ENCODE measurements around the gene FBXO28.

- TF ChIP-seq GLIS3 (CRISPR knock-in tag; IDR thresholded peaks at IDR 0.05) (no peak), ZC3H10 (CRISPR knock-in tag; IDR thresholded peaks at IDR 0.05) (no peak), CREB5 (CRISPR knock-in tag; IDR thresholded peaks at IDR 0.05; ENCODE audit: low read depth) (no peak), ZFP30 (CRISPR knock-in tag; IDR thresholded peaks at IDR 0.05) (no peak), ISL1 (CRISPR knock-in tag; IDR thresholded peaks at IDR 0.05) (no peak), OSR1 (CRISPR knock-in tag; IDR thresholded peaks at IDR 0.05) (no peak), PATZ1 (CRISPR knock-in tag; IDR thresholded peaks at IDR 0.05; ENCODE audit: borderline replicate concordance) (no peak), RARB (CRISPR knock-in tag; IDR thresholded peaks at IDR 0.05) (no peak), BACH2 (CRISPR knock-in tag; IDR thresholded peaks at IDR 0.05; ENCODE audit: borderline replicate concordance) (no peak), ESRRG (CRISPR knock-in tag; IDR thresholded peaks at IDR 0.05) (no peak)
These were observed 18.0 kb upstream of the FBXO28 start for GRCh38 chr1:224095867-224096266.

Measured in SK-N-SH treated with all-trans-retinoic acid at 6 μM for 48 hours (cell line).